Ascending aorta (tissue), 2 donors: ENCODE measurements around the gene PFN3. TPM values are rescaled to one million over a fixed set of nuclear protein-coding genes. Genes with fewer than 3 reads are reported as not detected.

Experiments used
- DNase-seq, 2 donors: peaks; one replicate each; pipeline ENCODE4 v3.0.0-alpha.2; 2019; ENCODE audit warnings: low spot score in 2 of 2
- H3K27ac ChIP-seq, 2 donors: fragments of 200-600 bp; sonication (generic); one replicate each; pipeline ENCODE4 v1.5.1; 2016 to 2017; ENCODE audit warnings: mild to moderate bottlenecking in 1 of 2
- H3K27me3 ChIP-seq: fragments of 200-600 bp; sonication (generic); one replicate; pipeline ENCODE4 v1.5.1; 2017
- H3K36me3 ChIP-seq, 2 donors: fragments of 200-600 bp; sonication (generic); one replicate each; pipeline ENCODE4 v1.5.1; 2016
- H3K4me1 ChIP-seq, 2 donors: fragments of 200-600 bp; sonication (generic); one replicate each; pipeline ENCODE4 v1.5.1; 2016 to 2017; ENCODE audit warnings: mild to moderate bottlenecking in 1 of 2
- H3K4me3 ChIP-seq, 2 donors: fragments of 200-600 bp; sonication (generic); one replicate each; pipeline ENCODE4 v1.5.1; 2016 to 2017; ENCODE audit warnings: mild to moderate bottlenecking in 1 of 2
- H3K9me3 ChIP-seq, 2 donors: fragments of 200-600 bp; sonication (generic); one replicate each; pipeline ENCODE4 v1.5.1; 2016
- intact Hi-C: fragments of 100-400 bp; cut with DNase I; formaldehyde crosslinking; loops from one replicate; pipeline ENCODE4 v1.15.1; 2023
- total RNA-seq: library from RNA; depleted of rRNA; stranded (reverse); fragments of >200 nt; gene quantifications from one replicate; pipeline ENCODE4 v1.1.0, GENCODE V29; 2016
- TF ChIP-seq, protein P1 (sequence below), 3 experiments: fragments of 200-600 bp in 2 of 3; fragments of 450-650 bp in 1 of 3; sonication (generic) in 2 of 3; IDR thresholded peaks; one replicate each; pipeline ENCODE4 v1.5.1; 2016 to 2019; ENCODE audit warnings: antibody characterized with exemption in 3 of 3, mild to moderate bottlenecking in 1 of 3, moderate library complexity in 1 of 3

Gene PFN3
- total RNA-seq, 1 donor from 2014 or later = not detected

DNA sequence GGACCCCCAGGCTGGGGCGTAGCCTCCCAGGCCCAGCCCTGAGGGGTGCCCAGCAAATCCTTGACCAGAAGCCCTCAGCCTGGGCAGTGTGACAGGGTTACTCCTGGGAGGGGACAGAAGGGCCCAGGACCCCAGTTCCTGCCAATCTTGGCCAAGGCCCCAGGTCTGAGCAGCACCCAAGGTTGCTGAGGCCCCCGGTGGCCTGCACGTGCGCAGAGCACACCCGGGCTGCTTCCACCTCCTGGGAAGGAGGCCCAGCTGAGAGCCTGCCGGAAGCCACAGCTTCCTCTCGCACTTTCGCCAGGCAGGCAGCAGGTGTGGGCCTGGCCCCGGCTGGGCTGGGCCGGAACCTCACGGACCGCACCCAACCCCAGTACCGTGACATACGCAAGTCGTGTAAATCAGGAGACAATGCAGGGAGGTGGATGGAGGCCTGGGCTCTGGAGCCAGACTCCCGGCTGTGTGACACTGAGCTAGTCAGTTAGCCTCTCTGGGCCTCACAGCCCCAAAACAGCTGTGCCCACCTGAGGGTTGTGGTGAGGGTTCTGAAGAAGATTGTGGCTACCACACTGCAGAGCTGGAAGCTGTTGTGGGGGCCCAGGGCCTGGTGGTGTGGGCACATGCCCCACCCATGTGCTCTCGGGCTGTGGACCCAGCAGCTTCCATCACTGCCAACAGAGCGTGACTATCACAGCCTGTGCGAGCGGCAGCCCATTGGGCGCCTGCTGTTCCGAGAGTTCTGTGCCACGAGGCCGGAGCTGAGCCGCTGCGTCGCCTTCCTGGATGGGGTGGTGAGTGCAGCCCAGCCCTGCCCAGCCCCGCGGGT lies 31.1 kb upstream of the PFN3 start:
- intact Hi-C loops = no loop called here
- no peak overlapping the region for H3K4me3 ChIP-seq
- TF ChIP-seq, protein P1, sequence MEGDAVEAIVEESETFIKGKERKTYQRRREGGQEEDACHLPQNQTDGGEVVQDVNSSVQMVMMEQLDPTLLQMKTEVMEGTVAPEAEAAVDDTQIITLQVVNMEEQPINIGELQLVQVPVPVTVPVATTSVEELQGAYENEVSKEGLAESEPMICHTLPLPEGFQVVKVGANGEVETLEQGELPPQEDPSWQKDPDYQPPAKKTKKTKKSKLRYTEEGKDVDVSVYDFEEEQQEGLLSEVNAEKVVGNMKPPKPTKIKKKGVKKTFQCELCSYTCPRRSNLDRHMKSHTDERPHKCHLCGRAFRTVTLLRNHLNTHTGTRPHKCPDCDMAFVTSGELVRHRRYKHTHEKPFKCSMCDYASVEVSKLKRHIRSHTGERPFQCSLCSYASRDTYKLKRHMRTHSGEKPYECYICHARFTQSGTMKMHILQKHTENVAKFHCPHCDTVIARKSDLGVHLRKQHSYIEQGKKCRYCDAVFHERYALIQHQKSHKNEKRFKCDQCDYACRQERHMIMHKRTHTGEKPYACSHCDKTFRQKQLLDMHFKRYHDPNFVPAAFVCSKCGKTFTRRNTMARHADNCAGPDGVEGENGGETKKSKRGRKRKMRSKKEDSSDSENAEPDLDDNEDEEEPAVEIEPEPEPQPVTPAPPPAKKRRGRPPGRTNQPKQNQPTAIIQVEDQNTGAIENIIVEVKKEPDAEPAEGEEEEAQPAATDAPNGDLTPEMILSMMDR (IDR thresholded peaks at IDR 0.05) = no peak
- H3K27me3 ChIP-seq = no peaks in the 10 kb centered on the region
- DNase-seq = no peak
- peaks cover 49 to 60% of the 10 kb centered on the region in 2 donors for H3K36me3 ChIP-seq
- peaks cover 9 to 12% of the 10 kb centered on the region in 2 donors for H3K4me1 ChIP-seq
- no peak overlapping the region for H3K27ac ChIP-seq
- no peaks in the 10 kb centered on the region for H3K9me3 ChIP-seq

DNA sequence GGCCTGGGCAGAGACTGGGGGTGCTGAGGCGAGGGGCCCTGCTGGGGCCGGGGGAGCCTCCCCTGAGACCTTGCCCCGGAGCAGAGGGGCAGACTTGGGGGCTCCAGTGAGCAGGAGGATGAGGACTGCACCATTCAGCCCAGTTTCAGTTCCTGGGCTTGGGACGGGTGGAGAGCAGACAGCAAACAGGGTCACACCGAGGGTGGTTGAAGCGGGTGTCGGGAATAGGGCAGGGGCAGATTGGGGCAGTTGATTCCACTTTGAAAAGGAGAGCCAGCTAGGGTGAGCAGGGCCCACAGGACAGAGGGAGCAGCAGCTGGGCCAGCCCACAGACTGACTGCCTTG lies 30.5 kb upstream of the PFN3 start:
- Histone ChIP-seq H3K27me3 (no peaks in the 10 kb centered on the region), H3K27ac (no peak overlapping the region), H3K36me3 (peaks cover 43 to 54% of the 10 kb centered on the region in 2 donors), H3K9me3 (no peaks in the 10 kb centered on the region), H3K4me1 (peaks cover 9 to 12% of the 10 kb centered on the region in 2 donors), H3K4me3 (no peak overlapping the region)
- TF ChIP-seq, protein P1 (IDR thresholded peaks at IDR 0.05) = no peak
- intact Hi-C loops = no loop called here
- DNase-seq = no peak

DNA sequence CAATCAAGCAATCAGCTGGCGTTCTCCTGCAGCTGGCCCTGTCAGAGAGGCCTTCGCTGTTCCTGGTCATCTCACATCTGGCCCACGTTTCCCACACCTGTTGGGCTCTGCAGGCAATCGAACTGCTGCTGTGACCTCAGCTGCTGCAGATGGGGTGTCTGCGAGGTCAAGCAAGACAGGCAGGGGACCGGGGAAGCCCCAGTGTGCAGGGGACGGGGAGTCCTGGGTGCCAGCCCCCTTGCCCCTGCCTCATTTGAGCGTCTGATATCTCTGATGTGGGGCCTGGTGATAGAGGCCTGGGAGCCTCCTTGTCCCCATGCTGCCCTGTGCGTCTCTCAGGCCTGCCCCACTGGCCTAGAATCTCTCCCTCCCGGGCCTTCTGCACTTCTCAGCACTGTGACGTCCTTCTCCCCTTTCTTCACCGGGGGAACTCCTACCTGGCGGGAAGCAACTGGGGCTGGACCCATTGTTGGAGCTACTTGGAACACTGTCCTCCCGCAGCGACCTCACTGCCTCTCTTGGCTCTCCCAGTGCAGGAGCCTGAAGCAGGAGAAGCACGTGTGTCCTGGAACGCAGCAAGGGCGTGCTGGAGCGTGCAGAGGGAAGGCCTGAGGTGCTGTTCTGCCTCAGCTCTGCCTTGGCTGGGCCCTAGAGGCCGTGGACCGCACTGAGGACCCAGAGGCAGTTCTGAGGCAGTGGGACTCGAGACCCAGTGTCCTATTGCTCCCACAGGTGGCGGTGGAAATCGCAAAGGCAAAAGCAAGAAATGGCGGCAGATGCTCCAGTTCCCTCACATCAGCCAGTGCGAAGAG lies 29.9 kb upstream of the PFN3 start:
- DNase-seq = no peak
- no peak overlapping the region for H3K27ac ChIP-seq
- intact Hi-C loops = no loop called here
- H3K27me3 ChIP-seq = no peaks in the 10 kb centered on the region
- H3K36me3 ChIP-seq = peaks cover 38 to 48% of the 10 kb centered on the region in 2 donors
- TF ChIP-seq, protein P1 (IDR thresholded peaks at IDR 0.05) = no peak
- peaks cover 13 to 15% of the 10 kb centered on the region in 2 donors for H3K4me1 ChIP-seq
- no peaks in the 10 kb centered on the region for H3K9me3 ChIP-seq
- H3K4me3 ChIP-seq = no peak overlapping the region

DNA sequence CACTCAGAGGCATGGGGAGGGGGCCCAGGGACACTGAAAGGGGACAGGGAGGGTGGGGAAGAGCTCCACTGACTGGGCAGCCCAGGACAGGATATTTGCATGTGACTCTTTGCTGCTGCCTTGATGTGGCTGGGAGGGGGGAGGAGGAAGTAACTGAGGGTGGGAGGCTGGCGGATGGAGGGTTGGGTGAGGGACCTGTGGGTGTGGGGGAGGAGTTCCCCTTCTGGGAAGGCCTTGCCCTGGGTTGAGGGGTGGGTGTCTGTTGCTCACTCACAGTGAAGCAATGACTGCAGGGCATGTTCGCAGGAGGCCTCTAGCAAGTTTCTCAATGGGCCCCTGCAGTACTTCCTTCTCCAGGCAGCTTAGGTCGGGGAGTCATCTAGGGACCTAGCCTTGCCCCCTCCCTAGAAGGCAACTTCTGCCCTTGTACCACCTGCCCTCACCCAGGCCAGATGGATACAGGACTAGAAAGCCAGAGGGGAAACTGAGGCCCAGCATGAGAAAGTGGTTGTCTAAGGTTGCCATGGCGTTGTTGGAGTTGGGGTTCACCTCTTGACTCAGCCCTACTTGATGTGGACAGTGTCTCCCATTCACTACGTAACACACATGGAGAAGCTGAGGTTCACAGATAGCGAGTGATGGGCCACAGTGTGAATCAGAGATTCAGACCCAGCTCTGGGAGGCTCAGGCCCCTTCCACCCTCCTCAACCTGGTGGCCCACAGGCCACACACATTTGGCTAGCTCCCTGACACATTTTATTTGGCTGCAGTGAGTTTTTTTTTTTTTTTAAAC lies 29.0 kb upstream of the PFN3 start:
- intact Hi-C loops = loop anchor here (10.0 kb wide), 1 partner anchor 775 kb away; the partner anchor contains the start of gene HNRNPAB
- DNase-seq = peak; percentile 61 to 82
- TF ChIP-seq, protein P1 (IDR thresholded peaks at IDR 0.05) = no peak
- Histone ChIP-seq H3K4me3 (no peak overlapping the region), H3K27ac (no peak overlapping the region), H3K4me1 (peaks cover 14 to 15% of the 10 kb centered on the region in 2 donors), H3K27me3 (no peaks in the 10 kb centered on the region), H3K9me3 (no peaks in the 10 kb centered on the region), H3K36me3 (peaks cover 29 to 40% of the 10 kb centered on the region in 2 donors)

DNA sequence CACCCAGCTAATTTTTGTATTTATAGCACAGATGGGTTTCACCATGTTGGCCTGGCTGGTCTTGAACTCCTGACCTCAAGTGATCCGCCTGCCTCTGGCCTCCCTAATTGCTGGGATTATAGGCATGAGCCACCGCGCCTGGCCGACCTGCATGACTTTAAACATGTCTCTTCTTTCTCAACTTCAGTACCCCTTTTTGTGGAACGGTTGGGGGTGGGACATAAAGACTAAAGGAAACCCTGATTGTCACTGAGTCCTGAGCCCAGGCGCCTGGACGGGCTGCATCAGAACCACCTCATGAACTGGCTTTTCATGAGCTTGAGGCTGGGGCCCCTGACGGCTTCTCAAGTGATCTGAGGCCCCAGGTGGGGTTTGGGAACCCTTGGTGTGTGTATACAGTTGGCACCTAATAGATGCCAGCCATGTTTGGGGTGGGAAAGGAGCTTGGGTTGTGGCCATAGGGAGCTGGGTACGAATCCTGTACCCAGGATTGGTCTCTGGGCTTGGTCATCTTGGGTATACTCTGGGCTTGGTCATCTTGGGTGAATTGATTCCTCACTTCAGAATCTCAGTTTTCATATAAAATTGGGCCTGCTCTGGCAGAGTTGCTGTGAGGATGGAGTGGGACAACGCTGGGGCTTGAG lies 28.2 kb upstream of the PFN3 start:
- Histone ChIP-seq H3K27me3 (no peaks in the 10 kb centered on the region), H3K9me3 (no peaks in the 10 kb centered on the region), H3K36me3 (peaks cover 22 to 32% of the 10 kb centered on the region in 2 donors), H3K4me3 (no peak overlapping the region), H3K27ac (peak overlapping the region in 1 of 2 donors; percentile 2), H3K4me1 (peaks cover 14 to 15% of the 10 kb centered on the region in 2 donors)
- TF ChIP-seq, protein P1 (IDR thresholded peaks at IDR 0.05) = no peak
- no peak for DNase-seq
- intact Hi-C loops = loop anchor here (10.0 kb wide), 1 partner anchor 776 kb away; the partner anchor contains the start of gene HNRNPAB
